Stimulated activated naive CD8-positive, alpha-beta T cell treated with anti-CD3 and anti-CD28 coated beads, Interleukin-15, amount 100 ng/mL, for 72 hours (primary cell): ENCODE measurements around the gene GUCY2D.
"Not testable (repeated sequence)": the region's sequence is repeated elsewhere in the genome, so short reads cannot be mapped to it uniquely, and the experiment has no call there.

Source experiments
- ATAC-seq: fragments of 150-1000 bp; cut with Tn5 transposase; 2 replicates; pipeline ENCODE4 v1.10.0; 2021; ENCODE audit warnings: mild to moderate bottlenecking, moderate library complexity
- DNase-seq, 2 donors: peaks; one replicate each; pipeline ENCODE4 v3.0.0; 2021 to 2022
- H3K27ac Mint-ChIP-seq, 2 donors: one replicate each; pipeline ENCODE4 v1.8.0; 2022; ENCODE audit warnings: mild to moderate bottlenecking in 2 of 2, mixed read lengths in 2 of 2, moderate library complexity in 2 of 2
- H3K27me3 Mint-ChIP-seq: one replicate; pipeline ENCODE4 v1.8.0; 2022; ENCODE audit warnings: mixed read lengths
- H3K4me1 Mint-ChIP-seq: one replicate; pipeline ENCODE4 v1.8.0; 2022; ENCODE audit warnings: mild to moderate bottlenecking, mixed read lengths
- H3K4me3 Mint-ChIP-seq, 2 donors: one replicate each; pipeline ENCODE4 v1.8.0; 2022; ENCODE audit warnings: mild to moderate bottlenecking in 2 of 2, mixed read lengths in 2 of 2, moderate library complexity in 1 of 2
- H3K9me3 Mint-ChIP-seq, 2 donors: one replicate each; pipeline ENCODE4 v1.8.0; 2022; ENCODE audit warnings: mixed read lengths in 2 of 2

GUCY2D gene

DNA sequence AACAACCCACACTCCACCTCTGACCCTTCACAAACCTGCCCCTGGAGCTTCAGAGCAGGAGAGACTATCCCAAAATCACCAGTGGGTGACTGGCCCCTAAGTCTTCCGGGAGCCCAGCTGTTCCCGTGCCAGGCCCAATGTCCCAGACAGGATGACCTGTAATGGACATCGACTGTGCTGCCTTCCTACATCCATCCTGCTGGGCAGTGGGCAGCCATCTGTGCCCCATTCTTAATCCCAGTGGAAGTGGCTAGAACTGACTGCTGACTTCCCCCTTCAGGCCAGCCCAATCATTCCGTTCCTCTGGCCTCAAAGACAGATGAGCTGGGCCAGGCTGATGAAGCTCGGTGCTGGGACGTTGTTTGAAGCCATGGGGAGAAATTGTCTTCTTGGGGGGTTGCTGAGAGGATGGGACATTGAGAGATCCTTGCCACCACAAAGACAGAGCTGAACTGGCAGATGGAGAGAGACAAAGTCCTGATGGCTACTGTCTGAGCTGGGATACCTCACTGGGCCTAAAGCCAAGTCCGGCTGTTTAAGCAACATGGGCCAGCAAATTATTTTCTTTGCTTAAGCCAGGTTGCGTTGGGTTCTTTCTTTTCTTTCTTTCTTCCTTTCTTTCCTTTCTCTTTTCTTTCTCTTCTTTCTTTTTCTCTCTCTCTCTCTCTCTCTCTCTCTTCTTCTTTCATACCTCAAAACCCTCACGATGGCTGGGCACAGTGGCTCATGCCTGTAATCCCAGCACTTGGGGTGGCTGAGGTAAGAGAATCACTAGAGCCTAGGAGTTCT, 18.6 kb downstream of the GUCY2D start:
- Mint-ChIP-seq H3K9me3 (no peaks in the 10 kb centered on the region), H3K4me1 (peaks cover 25% of the 10 kb centered on the region), H3K27me3 (peaks cover 47% of the 10 kb centered on the region), H3K27ac (peak overlapping the region in 1 of 2 donors; percentile 83), H3K4me3 (no peak overlapping the region)
- DNase-seq (no peak), ATAC-seq (no peak)

DNA sequence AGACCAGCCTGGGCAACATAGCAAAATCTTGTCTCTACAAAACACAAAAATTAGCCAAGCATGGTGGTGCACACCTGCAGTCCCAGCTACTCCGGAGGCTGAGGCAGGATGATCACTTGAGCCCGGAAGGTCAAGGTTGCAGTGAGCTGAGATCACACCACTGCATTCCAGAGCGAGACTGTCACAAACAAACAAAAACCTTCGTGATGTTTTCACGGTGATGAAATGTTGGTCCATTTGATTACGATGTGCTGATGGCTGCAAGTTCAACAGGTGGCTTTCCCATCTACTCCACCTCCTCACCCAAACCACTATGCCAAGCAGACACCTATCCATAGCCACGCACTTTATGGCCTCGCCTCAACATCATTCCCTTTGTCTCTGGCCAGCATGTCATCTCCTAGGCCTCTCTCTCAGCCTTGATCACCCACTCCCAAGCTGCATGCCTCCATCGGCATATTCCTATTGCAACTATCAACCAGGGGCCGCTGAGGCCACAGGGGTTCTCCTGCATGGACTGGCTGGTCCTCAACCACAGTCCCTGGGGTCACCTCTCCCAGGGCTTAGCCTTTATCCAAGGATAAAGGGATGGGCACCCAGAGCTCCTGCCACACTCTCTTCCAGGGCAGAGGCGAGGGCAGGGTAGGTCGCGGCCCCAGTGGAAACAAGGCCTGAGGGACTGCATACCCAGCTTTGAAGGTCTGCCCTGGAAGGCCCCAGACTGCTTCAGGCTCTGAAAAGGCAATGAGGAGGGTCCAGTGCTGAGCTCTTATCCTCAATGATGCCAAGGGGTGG, 19.3 kb downstream of the GUCY2D start:
- Mint-ChIP-seq H3K27ac (peak overlapping the region; percentile 7 to 83), H3K9me3 (no peaks in the 10 kb centered on the region), H3K4me1 (peaks cover 18% of the 10 kb centered on the region), H3K4me3 (no peak overlapping the region), H3K27me3 (peaks cover 41% of the 10 kb centered on the region)
- DNase-seq, result no peak
- ATAC-seq, result no peak

DNA sequence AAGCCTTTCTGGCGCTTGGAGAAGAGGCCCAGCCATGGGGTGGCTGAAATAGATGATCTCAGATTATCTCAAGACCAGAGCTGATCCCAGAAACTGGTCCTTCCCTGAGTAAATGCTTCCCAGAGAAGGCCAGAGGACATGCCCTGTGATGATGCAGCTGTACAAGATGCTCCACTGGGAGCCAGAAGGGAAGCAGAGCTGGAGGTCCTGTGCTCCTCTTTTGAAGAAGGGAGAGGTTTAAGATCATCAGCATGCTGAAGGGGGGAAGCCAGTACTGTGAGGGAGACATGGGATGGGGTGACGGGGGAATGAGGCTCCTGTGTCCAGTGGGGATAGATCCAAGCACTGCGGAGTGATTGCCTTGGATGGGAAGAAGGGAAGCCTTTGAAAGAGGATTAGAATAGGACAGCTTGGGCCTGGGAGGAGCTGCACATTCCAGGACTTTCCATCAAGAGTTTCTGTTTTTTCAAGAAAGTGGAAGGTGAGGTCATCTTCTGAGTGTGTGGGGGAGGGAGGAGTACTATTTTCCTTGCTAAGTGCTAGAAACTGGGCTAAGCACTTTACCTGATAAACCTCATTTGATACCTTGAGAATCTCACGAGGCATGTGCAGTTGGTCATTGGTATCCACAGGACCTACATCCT, 20.1 kb downstream of the GUCY2D start:
- Mint-ChIP-seq H3K27ac (peak overlapping the region; percentile 7 to 28), H3K4me3 (no peak overlapping the region), H3K9me3 (no peaks in the 10 kb centered on the region), H3K4me1 (peaks cover 13% of the 10 kb centered on the region), H3K27me3 (peaks cover 43% of the 10 kb centered on the region)
- DNase-seq, result no peak
- no peak for ATAC-seq

DNA sequence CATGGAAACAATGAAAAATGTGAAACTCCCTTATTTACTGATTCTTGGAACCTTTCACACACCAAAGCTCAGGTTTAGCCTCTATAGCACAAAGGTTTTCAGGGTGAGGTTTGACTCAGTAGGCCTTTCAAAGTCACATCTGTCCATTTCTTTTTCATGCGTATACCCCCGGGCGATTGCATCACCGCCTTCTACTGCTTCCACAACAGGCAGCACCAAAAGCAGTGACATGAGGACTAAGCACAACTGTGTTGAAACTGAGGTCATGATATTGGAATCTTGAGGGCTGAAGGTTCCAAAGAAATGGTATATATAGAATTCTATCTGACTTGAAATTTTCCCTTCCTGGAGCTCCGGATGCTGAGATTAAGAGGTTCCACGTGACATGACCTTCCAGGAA, 21.7 kb downstream of the GUCY2D start:
- H3K9me3 Mint-ChIP-seq, result not testable (repeated sequence)

DNA sequence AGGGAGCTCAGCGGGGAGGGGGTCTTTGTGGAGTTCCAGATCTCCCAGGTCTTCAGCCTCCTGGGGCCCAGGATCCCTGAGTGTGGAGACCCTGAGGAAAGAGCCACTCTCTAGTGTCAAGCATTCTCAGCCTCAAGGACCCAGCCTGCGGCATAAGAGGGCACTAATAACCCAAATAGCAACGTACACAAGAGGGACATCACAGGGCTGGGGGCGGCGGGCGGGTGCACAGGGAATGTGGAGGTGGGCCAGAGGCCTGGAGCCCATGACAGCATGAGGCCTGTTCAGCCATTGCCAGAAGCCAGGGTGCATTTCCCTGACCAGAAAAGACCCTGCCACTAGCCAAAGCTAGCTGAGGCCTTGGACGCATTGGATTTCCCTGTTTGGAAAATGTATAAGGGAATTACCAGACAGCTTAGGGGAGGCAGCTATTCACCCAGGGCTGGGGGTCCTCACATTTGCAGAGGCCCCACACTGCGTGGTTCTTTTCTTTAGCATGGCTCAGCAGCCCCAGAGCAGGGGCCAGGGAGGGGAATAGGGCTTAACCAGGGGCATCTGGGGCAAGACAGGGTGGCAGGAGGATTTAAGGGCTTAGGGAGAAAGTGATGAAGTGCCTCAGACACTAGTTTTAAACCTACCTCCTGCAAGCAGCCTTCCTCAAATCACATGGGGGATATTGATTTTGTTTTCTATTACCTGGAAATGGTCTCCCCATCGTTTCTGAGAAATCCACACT, 22.9 kb downstream of the GUCY2D start:
- ATAC-seq (no peak), DNase-seq (no peak)
- H3K9me3 Mint-ChIP-seq, result no peaks in the 10 kb centered on the region
- peak overlapping the region in 1 of 2 donors; percentile 7 for H3K27ac Mint-ChIP-seq
- peaks cover 52% of the 10 kb centered on the region for H3K27me3 Mint-ChIP-seq
- no peak overlapping the region for H3K4me3 Mint-ChIP-seq
- H3K4me1 Mint-ChIP-seq, result no peaks in the 10 kb centered on the region

More for the DNA sequence above, 21.7 kb downstream of the GUCY2D start:
- H3K27ac Mint-ChIP-seq, H3K4me3 Mint-ChIP-seq, ATAC-seq, H3K4me1 Mint-ChIP-seq, DNase-seq: not testable (repeated sequence)
- H3K27me3 Mint-ChIP-seq, result peaks cover 45% of the 10 kb centered on the region

DNA sequence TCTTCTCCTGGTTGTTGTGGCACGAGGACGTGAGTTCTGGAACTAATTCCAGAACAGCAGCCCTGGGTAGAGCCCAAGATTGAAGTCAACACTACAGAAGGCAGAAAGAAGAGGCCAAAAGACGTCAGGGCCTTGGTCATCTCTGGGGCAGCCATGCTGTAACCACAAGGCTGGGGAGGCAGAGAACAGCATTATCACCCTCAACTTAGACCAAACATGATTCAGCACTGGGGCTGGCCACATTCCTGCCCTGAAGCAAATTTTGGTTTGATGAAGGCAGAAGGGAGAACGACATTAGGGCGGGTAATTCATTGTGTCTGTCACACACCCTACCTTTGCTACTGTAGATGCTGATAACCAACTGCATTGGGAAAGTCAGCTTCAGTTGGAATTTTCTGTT, 26.7 kb downstream of the GUCY2D start:
- no peak overlapping the region for H3K4me3 Mint-ChIP-seq
- ATAC-seq (no peak), DNase-seq (no peak)
- no peaks in the 10 kb centered on the region for H3K9me3 Mint-ChIP-seq
- H3K27me3 Mint-ChIP-seq, result peaks cover 57% of the 10 kb centered on the region
- no peaks in the 10 kb centered on the region for H3K4me1 Mint-ChIP-seq
- H3K27ac Mint-ChIP-seq, result no peak overlapping the region

DNA sequence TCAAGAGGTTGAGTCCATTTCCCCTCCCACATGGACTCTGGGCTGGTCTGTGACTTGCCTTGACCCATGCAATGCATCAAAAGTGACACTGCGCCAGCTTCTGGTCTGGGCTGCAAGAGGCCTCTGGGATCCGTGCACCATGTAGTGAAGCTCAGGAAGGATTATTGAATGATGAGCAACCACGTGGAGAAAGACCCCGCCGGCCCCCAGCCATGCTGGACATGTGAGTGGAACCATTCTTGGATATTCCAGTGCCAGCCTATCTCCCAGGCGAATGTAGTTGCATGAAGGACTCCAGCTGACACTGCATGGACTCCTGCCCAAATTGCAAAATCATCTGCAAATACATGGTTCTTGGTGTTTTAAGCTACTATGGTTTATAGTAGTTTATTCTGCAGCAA, 28.8 kb downstream of the GUCY2D start:
- no peak for ATAC-seq
- peaks cover 46% of the 10 kb centered on the region for H3K27me3 Mint-ChIP-seq
- H3K27ac Mint-ChIP-seq, result no peak overlapping the region

DNA sequence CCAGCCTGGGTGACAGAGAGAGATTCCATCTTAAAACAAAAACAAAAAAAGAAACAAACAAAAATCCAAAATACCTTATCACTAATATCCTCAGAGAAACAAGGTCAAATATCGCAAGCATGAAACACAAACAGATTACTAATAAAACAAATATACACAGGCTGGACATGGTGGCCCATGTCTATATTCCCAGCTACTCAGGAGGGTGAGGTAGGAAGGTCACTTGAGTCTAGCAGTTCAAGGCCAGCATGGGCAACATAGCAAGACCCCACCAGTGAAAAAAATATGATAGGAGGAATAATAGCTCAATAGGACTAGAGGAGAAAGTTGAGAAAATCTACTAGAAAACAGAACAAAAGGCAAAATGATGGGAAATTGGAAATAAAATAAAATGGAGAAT, 29.5 kb downstream of the GUCY2D start:
- H3K4me1 Mint-ChIP-seq, result no peaks in the 10 kb centered on the region
- DNase-seq (no peak), ATAC-seq (no peak)
- no peak overlapping the region for H3K4me3 Mint-ChIP-seq
- no peaks in the 10 kb centered on the region for H3K9me3 Mint-ChIP-seq
- peaks cover 44% of the 10 kb centered on the region for H3K27me3 Mint-ChIP-seq
- no peak overlapping the region for H3K27ac Mint-ChIP-seq

More for the DNA sequence above, 28.8 kb downstream of the GUCY2D start:
- Mint-ChIP-seq H3K4me1 (no peaks in the 10 kb centered on the region), H3K9me3 (no peaks in the 10 kb centered on the region), H3K4me3 (no peak overlapping the region)
- DNase-seq, result no peak

DNA sequence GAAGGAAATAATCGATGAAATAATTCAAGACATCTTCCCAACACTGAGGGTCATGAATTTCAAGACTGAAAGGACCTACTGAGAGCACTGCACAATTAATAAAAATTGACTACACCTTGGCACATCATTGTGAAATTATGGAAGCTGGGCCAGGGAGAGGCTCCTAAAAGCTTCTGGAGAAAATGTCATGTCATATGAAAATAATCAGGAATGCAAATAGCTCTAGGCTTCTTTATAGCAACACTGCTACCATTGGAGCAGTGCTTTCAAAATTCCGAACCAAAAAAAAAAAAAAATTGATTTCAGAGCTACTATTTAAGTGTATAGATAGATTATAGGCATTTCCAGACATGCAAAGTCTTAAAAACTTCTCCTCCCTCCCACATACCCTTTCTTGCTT, 30.0 kb downstream of the GUCY2D start:
- Mint-ChIP-seq H3K27ac (no peak overlapping the region), H3K9me3 (no peaks in the 10 kb centered on the region), H3K27me3 (peaks cover 44% of the 10 kb centered on the region), H3K4me3 (no peak overlapping the region), H3K4me1 (no peaks in the 10 kb centered on the region)
- DNase-seq (no peak), ATAC-seq (no peak)

DNA sequence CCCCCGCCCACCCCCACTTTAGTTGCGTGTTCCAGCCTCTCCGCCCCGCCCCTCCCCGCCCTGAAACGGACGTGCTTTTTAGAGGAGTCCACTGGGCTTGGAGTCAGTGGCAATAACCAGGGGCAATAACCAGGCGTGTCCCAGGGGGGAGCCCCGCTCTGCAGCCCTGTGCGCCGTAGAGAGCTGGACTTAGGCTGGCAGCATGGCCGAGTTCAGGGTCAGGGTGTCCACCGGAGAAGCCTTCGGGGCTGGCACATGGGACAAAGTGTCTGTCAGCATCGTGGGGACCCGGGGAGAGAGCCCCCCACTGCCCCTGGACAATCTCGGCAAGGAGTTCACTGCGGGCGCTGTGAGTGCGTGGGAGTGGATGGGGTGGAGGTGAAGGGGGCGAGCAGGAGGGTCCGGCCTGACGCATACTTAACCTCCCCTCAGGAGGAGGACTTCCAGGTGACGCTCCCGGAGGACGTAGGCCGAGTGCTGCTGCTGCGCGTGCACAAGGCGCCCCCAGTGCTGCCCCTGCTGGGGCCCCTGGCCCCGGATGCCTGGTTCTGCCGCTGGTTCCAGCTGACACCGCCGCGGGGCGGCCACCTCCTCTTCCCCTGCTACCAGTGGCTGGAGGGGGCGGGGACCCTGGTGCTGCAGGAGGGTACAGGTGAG, 36.7 kb downstream of the GUCY2D start, which contains the start of gene ALOX15B:
TSS of gene ALOX15B (plus strand) at position 106 of the 657 bp plus-strand sequence. CDS start at position 203, 97 bp downstream.
- H3K9me3 Mint-ChIP-seq, result no peaks in the 10 kb centered on the region
- ATAC-seq (peak; percentile 40), DNase-seq (peak in 1 of 2 donors; percentile 22)
- H3K27me3 Mint-ChIP-seq, result peaks cover 40% of the 10 kb centered on the region
- H3K27ac Mint-ChIP-seq, result peak within 1 kb of the TSS in 1 of 2 donors; percentile 1
- peak within 1 kb of the TSS; percentile 12 to 58 for H3K4me3 Mint-ChIP-seq
- H3K4me1 Mint-ChIP-seq, result peaks cover 12% of the 10 kb centered on the region

DNA sequence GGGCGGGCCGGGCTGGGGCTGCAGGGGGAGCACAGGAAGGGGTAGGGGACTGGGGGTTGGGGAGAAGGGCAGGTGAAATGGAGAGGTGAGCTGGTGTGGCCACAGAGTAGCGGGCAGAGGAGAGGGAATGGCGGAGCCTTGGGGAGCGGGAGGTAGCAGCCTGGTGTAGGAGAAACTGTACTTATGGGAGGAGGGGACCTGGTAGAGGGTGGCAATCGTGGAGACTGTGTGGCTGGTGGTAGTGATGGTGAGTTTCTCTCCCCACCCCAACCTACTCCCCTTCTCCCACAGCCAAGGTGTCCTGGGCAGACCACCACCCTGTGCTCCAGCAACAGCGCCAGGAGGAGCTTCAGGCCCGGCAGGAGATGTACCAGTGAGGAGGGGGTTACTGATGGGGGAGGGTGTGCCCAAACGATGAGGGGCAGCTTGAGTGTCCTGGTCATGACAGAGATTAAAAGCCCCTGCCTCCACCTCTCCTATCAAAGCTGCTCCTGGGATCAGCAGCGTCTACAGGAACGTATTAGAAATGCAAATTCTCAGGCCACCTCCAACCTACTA, 37.3 kb downstream of the GUCY2D start:
- ATAC-seq, result no peak
- H3K27me3 Mint-ChIP-seq, result peaks cover 40% of the 10 kb centered on the region
- peaks cover 12% of the 10 kb centered on the region for H3K4me1 Mint-ChIP-seq
- DNase-seq, result no peak
- H3K27ac Mint-ChIP-seq, result no peak overlapping the region
- no peaks in the 10 kb centered on the region for H3K9me3 Mint-ChIP-seq
- H3K4me3 Mint-ChIP-seq, result peak overlapping the region in 1 of 2 donors; percentile 32

DNA sequence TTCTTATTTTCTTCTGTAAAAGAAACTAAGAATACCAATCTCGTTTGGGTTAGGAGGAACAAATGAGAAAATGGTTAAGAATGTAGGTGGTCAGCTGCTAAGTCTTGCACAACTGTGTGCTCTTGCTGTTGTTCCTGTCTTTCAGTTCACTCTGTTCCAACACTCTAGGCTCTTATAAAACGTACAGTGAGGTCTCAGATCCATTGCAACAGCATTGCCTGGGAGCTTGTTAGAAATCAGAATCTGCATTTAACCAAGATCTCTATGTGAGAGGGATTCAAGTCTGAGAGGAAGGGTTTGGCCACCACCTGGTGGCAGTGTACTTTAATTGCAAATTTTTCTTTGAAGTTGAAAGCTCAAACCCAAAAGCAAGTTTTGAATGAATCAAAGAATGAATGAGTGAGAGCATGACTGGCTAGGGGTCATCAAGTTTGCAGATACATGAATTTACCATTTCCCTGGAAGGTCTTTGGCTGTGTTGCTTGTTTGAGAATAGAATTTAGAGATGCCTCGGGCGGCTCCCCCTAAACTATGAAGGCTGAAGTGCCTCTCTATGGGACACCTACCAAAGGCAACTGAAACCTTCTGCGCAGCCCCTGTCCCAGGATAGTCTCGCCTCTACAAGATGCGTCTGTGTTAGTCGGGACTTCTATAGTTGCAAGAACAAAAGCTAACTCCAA, 39.0 kb downstream of the GUCY2D start:
- Mint-ChIP-seq H3K4me3 (no peak overlapping the region), H3K27me3 (peaks cover 41% of the 10 kb centered on the region), H3K4me1 (peaks cover 12% of the 10 kb centered on the region), H3K27ac (no peak overlapping the region), H3K9me3 (no peaks in the 10 kb centered on the region)
- peak; percentile 75 for ATAC-seq
- peak in 1 of 2 donors; percentile 43 for DNase-seq

DNA sequence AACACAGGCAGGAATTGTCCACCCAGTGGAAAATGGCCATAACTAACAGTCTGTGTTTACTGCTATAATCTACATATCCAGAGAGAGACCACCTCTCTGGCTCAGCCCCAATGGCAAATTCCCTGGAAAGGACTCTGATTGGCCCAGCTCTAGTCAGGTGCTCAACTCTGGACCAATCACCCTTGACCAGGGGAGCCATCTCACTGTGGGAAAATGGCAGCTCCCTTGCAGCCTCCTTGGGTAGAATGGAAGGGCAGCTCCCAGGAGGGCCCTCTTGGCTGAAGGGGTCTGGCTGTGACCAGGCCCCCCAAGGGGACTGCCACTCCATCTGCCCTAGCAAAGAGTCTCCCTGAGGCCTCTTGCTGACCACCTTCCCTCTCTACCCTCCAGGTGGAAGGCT, 39.6 kb downstream of the GUCY2D start:
- no peak overlapping the region for H3K4me3 Mint-ChIP-seq
- no peak overlapping the region for H3K27ac Mint-ChIP-seq
- peaks cover 47% of the 10 kb centered on the region for H3K27me3 Mint-ChIP-seq
- ATAC-seq, result no peak
- no peaks in the 10 kb centered on the region for H3K9me3 Mint-ChIP-seq
- DNase-seq, result no peak
- H3K4me1 Mint-ChIP-seq, result peaks cover 12% of the 10 kb centered on the region
